IPS DF 6.9 (cell line): Measurements from ENCODE around the gene PPP1R13L.
"Not testable (repeated sequence)": the region's sequence is repeated elsewhere in the genome, so short reads cannot be mapped to it uniquely, and the experiment has no call there.

Experiments
- DNase-seq: peaks from one replicate; pipeline ENCODE4 v3.0.0-alpha.2; 2013; ENCODE audit warnings: low read depth, low spot score
- H3K27ac ChIP-seq: one replicate; pipeline ENCODE4 v1.5.1; 2013; ENCODE audit warnings: low read length, control low read depth
- H3K27me3 ChIP-seq: 2 replicates; pipeline ENCODE4 v1.6.1; 2013; ENCODE audit warnings: mild to moderate bottlenecking, low read length; ENCODE audit not compliant: control insufficient read depth, insufficient read depth
- H3K36me3 ChIP-seq: 2 replicates; pipeline ENCODE4 v1.6.1; 2013; ENCODE audit warnings: low read length; ENCODE audit not compliant: control insufficient read depth, insufficient read depth
- H3K4me1 ChIP-seq: 2 replicates; pipeline ENCODE4 v1.6.1; 2013; ENCODE audit warnings: low read length; ENCODE audit not compliant: control insufficient read depth, insufficient read depth
- H3K4me3 ChIP-seq: 2 replicates; pipeline ENCODE4 v1.5.1; 2013; ENCODE audit warnings: mild to moderate bottlenecking, low read length
- H3K9me3 ChIP-seq: 2 replicates; pipeline ENCODE4 v1.6.1; 2013; ENCODE audit warnings: low read length, inconsistent platforms; ENCODE audit not compliant: control insufficient read depth, insufficient read depth
- WGBS: extraction: QIAGEN DNeasy Blood & Tissue Kit; methylation state at CpG from one replicate; pipeline ENCODE4 v1.1.7; 2013; ENCODE audit warnings: mixed read lengths, missing lambda C conversion rate; ENCODE audit not compliant: insufficient read length, insufficient coverage; 5-methylcytosine and 5-hydroxymethylcytosine counted together

The PPP1R13L gene

DNA sequence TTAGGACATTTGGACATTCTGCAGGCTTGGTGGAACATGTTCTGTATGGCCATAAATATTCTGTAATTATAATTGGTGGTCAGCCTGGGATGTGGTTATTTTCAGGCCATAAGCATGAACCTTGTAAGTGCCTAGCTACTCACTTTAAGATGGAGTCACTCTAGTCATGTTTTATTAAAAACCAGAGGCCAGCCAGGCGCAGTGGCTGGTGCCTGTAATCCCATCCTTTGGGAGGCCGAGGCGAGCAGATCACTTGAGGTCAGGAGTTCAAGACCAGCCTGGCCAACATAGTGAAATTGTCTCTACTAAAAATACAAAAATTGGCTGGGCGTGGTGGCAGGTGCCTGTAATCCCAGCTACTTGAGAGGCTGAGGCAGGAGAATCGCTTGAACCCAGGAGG lies 2.7 kb upstream of the PPP1R13L start:
- DNase-seq, H3K4me3 ChIP-seq, H3K9me3 ChIP-seq, H3K36me3 ChIP-seq, H3K27me3 ChIP-seq, H3K4me1 ChIP-seq, H3K27ac ChIP-seq: not testable (repeated sequence)
- WGBS, result no CpG with 5 or more reads among the region's 5 CpGs

DNA sequence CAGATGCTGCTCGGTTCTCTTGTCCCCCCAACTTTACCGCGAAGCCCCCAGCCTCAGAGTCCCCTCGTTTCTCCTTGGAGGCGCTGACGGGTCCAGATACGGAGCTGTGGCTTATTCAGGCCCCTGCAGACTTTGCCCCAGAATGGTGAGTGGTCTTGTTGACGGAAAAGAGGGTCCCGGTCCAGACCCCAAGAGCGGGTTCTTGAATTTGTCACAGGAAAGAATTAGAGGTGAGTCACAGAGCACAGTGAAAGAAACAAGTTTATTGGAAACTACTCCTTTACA lies 2.2 kb upstream of the PPP1R13L start:
- Histone ChIP-seq H3K4me1 (no peaks in the 10 kb centered on the region), H3K36me3 (peaks cover 6% of the 10 kb centered on the region), H3K27me3 (no peaks in the 10 kb centered on the region), H3K9me3 (no peaks in the 10 kb centered on the region), H3K27ac (no peak overlapping the region), H3K4me3 (peak overlapping the region; percentile 93)
- DNase-seq, result no peak
- WGBS, result no CpG with 5 or more reads among the region's 10 CpGs

DNA sequence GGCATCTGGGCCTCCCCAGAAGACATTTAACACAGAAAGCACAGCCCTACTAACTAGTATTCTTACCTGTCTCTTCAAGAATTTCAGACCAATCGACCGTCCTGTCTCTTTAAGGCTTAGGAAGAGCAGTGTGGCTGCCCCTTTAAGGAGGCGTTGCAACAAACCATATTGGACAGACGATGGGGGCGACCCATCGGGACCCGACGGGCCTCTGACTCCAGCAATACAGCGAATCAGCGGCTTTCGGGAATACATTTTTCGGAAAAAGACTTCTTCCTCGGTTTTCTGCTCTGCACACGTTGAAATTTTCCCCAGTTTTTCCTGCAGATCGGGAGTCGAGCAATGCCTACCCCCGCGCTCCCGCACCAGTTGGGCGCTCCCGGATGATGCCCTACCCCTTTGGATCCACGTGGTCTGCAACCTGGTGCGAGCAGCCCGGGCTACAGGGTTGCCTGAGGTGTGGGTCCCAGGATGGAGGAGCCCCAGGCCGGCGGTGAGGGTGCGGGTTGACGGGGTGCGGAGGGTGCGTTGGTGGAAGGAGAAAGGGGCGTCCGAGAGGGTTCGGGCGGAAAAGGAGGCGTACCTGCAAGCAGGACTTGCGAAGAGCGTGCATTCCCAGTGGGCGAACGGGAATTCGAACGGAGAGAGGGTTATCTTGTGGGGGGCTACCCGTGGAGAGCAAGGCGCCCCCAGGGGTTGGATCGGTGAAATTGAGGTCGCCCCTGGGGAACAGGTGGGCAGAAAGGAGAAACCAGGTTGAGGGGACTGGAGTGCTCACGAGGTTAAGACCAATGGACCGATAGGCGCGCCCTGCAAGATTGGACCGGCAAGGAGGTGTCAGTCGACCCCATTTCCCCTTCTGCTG lies 1.6 kb upstream of the PPP1R13L start, which contains the start of gene POLR1G:
Gene POLR1G, plus strand, starts transcription at position 419 of the 865 bp plus-strand sequence. Its CDS starts 53 bp downstream, at position 472.
- no peak for DNase-seq
- H3K4me1 ChIP-seq, result no peaks in the 10 kb centered on the region
- H3K27ac ChIP-seq, result no peak within 1 kb of the TSS
- H3K4me3 ChIP-seq, result peak within 1 kb of the TSS; percentile 93
- H3K27me3 ChIP-seq, result no peaks in the 10 kb centered on the region
- no peaks in the 10 kb centered on the region for H3K9me3 ChIP-seq
- H3K36me3 ChIP-seq, result peaks cover 6% of the 10 kb centered on the region
- no CpG with 5 or more reads among the region's 51 CpGs for WGBS

DNA sequence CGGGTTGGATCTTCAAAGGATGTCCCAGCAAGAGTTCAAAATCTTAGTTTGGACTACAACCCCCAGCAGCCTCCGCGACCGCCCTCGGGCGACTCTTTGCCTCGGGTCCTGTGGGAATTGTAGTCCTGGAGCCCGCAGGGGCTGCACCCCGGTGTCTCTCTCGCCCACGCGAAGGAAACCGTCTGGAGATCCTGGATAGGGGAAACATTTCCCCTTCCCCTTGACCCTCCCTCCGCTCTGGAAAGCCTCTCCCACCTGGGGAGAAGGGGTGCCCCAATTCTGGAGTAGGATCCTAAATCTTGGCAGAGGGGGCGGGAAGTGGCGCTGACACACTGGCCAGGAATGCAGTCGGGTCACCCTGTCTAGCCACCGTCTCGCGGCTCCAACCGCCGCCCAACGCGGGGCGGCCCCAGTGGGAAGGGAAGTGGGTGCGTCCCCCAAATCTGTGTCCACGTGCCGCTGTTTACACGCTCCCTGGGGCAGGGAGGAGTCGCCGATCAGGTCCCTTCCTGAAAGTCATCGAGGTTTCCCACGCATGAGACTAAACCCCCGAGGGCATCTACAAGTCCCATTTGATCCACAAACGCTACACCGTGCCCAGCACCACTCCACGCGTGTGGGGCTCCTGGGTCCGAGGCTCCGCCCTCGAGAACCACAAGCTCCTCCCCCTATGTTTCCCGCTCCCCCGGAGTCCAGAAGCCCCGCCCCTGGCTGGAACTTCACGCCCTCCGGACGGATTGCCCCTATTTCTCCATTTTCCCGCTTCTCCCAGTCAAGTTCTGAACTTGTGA lies 761 bp upstream of the PPP1R13L start:
- Histone ChIP-seq H3K27me3 (no peaks in the 10 kb centered on the region), H3K4me3 (peak overlapping the region; percentile 93; the same call in 1 of the 2 replicates), H3K36me3 (peaks cover 6% of the 10 kb centered on the region), H3K9me3 (no peaks in the 10 kb centered on the region), H3K27ac (no peak overlapping the region), H3K4me1 (no peaks in the 10 kb centered on the region)
- no CpG with 5 or more reads among the region's 48 CpGs for WGBS
- no peak for DNase-seq

DNA sequence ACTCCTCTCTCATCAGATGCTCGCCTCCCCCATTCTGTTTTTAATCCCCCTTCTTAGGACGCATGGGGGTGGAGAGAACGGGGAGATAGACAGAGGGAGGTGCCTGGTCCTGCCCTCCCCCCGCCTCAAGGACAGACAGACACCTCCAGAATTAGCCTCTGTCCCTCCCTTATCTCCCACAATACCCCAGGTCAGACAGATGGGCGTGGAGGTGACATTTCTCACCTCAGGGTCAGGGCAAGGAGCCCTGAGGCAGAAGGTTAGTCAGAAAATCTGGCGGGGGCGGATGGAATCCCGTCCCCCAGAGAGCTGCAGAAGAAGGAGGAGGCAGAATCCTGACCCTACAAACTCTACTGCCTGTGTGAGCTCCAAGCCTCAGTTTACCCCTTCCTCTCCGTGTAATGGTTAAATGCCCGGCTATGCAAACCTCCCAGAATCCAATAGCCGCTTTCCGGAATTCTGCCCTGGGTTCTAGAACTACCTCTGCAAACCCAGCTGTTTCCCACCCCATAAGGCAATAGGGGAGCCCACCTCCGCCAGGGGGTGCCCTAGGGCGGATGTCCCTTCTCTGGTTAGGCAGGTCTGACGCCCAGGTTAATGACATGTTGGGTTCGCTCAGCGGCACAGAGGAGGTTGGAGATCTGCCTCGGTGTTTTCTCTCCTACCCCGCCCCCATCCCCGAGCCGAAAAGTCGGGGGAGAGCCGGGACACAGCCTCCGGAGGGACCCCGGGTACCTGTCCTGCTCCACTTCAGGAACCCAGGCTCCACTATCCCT lies 900 bp downstream of the PPP1R13L start:
- WGBS, result no CpG with 5 or more reads among the region's 25 CpGs
- H3K36me3 ChIP-seq, result peaks cover 5% of the 10 kb centered on the region
- H3K4me3 ChIP-seq, result peak overlapping the region; percentile 93; the same call in 1 of the 2 replicates
- no peaks in the 10 kb centered on the region for H3K9me3 ChIP-seq
- H3K4me1 ChIP-seq, result no peaks in the 10 kb centered on the region
- H3K27me3 ChIP-seq, result no peaks in the 10 kb centered on the region
- no peak for DNase-seq
- no peak overlapping the region for H3K27ac ChIP-seq

DNA sequence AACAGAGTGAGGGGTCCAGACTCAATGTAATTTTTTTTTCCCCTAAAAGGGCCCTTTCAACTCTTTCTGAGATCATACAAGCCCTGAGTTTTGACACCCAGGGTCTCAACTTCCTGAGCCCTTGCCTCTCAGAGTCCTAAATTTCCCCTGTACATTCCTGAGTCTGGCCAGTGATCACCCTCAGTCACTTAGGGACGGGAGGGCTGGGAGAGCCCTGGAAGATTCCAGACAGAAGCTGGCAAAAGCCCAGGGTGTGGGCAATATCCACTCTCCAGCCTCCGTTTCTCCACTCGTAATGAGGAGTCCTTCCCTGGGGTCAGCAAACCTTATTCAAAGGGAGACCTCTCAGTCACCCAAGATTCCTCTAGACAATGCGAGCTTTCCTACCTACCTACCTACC lies 1.6 kb downstream of the PPP1R13L start:
- no peak for DNase-seq
- Histone ChIP-seq H3K4me3 (no peak overlapping the region), H3K27me3 (no peaks in the 10 kb centered on the region), H3K4me1 (no peaks in the 10 kb centered on the region), H3K36me3 (no peaks in the 10 kb centered on the region), H3K27ac (no peak overlapping the region), H3K9me3 (no peaks in the 10 kb centered on the region)
- WGBS, result no CpG with 5 or more reads among the region's 4 CpGs

DNA sequence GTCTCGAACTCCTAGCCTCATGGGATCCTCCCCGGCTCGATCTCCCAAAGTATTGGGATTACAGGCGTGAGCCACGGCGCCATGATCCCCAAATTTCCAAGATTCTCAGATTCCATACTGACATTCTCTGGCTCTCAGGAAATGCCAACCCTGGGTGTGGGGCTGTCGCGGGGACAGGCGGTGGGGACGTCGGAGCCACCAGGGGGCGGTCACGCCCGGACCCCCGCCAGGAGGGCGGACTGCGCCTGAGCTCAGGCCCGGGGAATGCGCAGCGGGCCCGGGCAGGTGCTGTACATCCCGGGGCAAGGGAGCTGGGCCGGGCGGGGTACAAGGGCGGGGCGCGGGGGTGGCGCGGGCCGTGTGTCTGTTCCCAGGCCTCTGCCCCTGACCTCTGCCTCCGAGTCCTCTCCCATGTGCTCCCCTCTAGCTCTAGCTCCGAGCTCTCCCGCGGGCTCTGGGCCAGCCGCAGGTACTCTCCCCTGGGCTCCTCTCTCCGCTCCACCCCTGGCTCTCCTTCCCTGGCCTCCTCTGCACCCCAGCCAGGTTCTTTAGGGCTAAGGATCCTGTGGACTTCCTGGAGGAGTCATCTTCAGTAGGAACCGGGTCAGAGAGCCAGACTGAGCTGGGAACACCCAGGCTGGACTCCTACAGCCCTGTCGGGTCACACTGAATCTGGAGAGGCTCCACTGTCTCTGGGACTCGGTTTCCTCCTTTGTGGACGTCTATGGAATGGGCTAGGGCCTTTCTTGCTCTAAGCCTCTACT lies 2.4 kb downstream of the PPP1R13L start:
- Histone ChIP-seq H3K9me3 (no peaks in the 10 kb centered on the region), H3K4me3 (peak overlapping the region; percentile 16; the same call in 1 of the 2 replicates), H3K27me3 (no peaks in the 10 kb centered on the region; the same call in 1 of the 2 replicates), H3K4me1 (peaks cover 4% of the 10 kb centered on the region; the same call in 1 of the 2 replicates), H3K36me3 (no peaks in the 10 kb centered on the region), H3K27ac (no peak overlapping the region)
- WGBS, result no CpG with 5 or more reads among the region's 40 CpGs
- DNase-seq, result no peak

DNA sequence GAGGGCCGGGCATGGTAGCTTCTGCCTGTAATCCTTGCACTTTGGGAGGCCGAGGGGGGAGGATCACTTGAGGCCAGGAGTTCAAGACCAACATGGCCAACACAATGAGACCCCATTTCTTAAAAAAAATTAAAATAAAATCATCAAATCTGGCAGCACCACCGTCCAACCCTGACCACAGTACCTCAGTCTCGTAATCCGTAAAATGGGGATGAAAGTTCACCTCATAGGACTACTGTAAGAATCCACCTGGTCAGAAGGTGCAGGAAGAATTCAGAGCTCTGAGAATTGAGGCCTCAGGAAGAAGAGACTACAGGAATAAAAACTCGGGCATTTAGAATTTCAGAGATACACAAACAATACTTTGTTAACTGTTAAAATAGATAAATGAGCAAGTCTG lies 3.1 kb downstream of the PPP1R13L start:
- Histone ChIP-seq H3K27ac (no peak overlapping the region), H3K36me3 (no peaks in the 10 kb centered on the region), H3K9me3 (no peaks in the 10 kb centered on the region), H3K4me3 (no peak overlapping the region), H3K4me1 (peaks cover 4% of the 10 kb centered on the region; the same call in 1 of the 2 replicates), H3K27me3 (peaks cover 3% of the 10 kb centered on the region; the same call in 1 of the 2 replicates)
- no peak for DNase-seq
- WGBS, result no CpG with 5 or more reads among the region's 6 CpGs

DNA sequence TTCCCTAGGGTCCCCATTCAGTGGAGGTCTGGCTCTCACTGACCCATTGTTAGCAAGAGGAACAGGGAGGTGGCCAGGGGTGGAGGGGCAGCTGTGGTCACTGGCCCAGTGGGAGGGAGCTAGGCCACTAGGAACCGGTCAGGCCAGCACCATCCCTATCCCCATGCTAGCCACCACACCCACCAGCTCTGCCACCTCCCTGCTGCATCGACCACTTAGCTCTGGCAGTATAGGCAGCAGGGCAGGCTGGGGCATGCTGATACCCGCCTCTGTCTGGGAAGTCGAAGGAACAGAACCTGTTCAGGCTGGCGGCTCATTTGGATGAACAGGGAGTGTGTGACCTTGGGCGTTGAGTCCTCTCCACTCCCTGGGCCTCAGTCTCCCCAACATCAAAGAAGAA lies 4.7 kb downstream of the PPP1R13L start:
- Histone ChIP-seq H3K27ac (no peak overlapping the region), H3K36me3 (no peaks in the 10 kb centered on the region), H3K4me1 (peaks cover 6% of the 10 kb centered on the region; the same call in 1 of the 2 replicates), H3K27me3 (peaks cover 3% of the 10 kb centered on the region; the same call in 1 of the 2 replicates), H3K9me3 (no peaks in the 10 kb centered on the region), H3K4me3 (no peak overlapping the region)
- no peak for DNase-seq
- no CpG with 5 or more reads among the region's 6 CpGs for WGBS
